Heart right ventricle (tissue), 16 donors: ENCODE results near the gene TLCD4. TPM values are rescaled to one million over a fixed set of nuclear protein-coding genes. Genes with fewer than 3 reads are reported as not detected.

Experiments used
- ATAC-seq, 8 donors: fragments of 200-7000 bp; cut with Tn5 transposase; one replicate each; pipeline ENCODE4 v1.9.1; 2020; ENCODE audit warnings: mild to moderate bottlenecking in 8 of 8, moderate library complexity in 8 of 8, moderate number of reproducible peaks in 1 of 8
- DNase-seq, 2 donors: peaks; one replicate each; pipeline ENCODE4 v3.0.0-alpha.2; 2020
- H3K27ac ChIP-seq, 10 donors: fragments of 200-600 bp; sonication (generic) in 2 of 10; one replicate each; pipeline versions ENCODE4 v1.5.0 to v1.8.0; 2020 to 2022; ENCODE audit warnings: mild to moderate bottlenecking in 3 of 10
- H3K27me3 ChIP-seq, 7 donors: fragments of 200-600 bp; one replicate each; pipeline ENCODE4 v1.8.0; 2021 to 2022; ENCODE audit warnings: mild to moderate bottlenecking in 2 of 7
- H3K36me3 ChIP-seq, 9 donors: fragments of 200-600 bp; sonication (generic) in 1 of 9; one replicate each; pipeline versions ENCODE4 v1.5.0 to v1.8.0; 2020 to 2022; ENCODE audit warnings: mild to moderate bottlenecking in 2 of 9
- H3K4me1 ChIP-seq, 9 donors: fragments of 200-600 bp; sonication (generic) in 1 of 9; one replicate each; pipeline versions ENCODE4 v1.5.0 to v1.8.0; 2020 to 2022; ENCODE audit warnings: mild to moderate bottlenecking in 4 of 9
- H3K4me3 ChIP-seq, 10 donors: fragments of 200-600 bp; sonication (generic) in 2 of 10; one replicate each; pipeline versions ENCODE4 v1.5.0 to v1.8.0; 2020 to 2022; ENCODE audit warnings: mild to moderate bottlenecking in 7 of 10, moderate library complexity in 2 of 10
- H3K9me3 ChIP-seq, 11 donors: fragments of 200-600 bp in 10 of 11; sonication (generic) in 2 of 11; one replicate each; pipeline versions ENCODE4 v1.5.0 to v1.8.0; 2013 to 2022; ENCODE audit warnings: mild to moderate bottlenecking in 2 of 11, control low read depth in 1 of 11, moderate library complexity in 1 of 11
- WGBS, 2 donors: extraction: QIAGEN DNeasy Blood & Tissue Kit; methylation state at CpG; one replicate each; pipeline ENCODE4 v1.1.7; 2013; ENCODE audit warnings: inconsistent platforms in 1 of 2; 5-methylcytosine and 5-hydroxymethylcytosine counted together
- intact Hi-C, 10 donors: fragments of 100-400 bp; cut with DNase I; formaldehyde crosslinking; loops; one replicate each; pipeline versions ENCODE4 v1.11.1 to v1.14.2; 2022
- polyA plus RNA-seq, 2 donors: library from polyadenylated mRNA; stranded (reverse); fragments of 200-250 nt; gene quantifications; one replicate each; pipeline ENCODE4 v1.2.3, GENCODE V29; 2013
- total RNA-seq, 10 donors: library from RNA; stranded (reverse); fragmentation: NEBNext Ultra II Directional in 3 of 10; extraction: Animal tissue kit (Norgen Biotek cat#: 25700) in 3 of 10; gene quantifications; one replicate each; pipeline versions ENCODE4 v1.2.1 to v1.2.4, GENCODE V29; 2021 to 2023
- TF ChIP-seq, protein P1 (sequence below), 9 donors: fragments of 200-600 bp; sonication (generic) in 2 of 9; IDR thresholded peaks; one replicate each; pipeline versions ENCODE4 v1.5.0 to v1.8.0; 2021 to 2022; ENCODE audit warnings: antibody characterized with exemption in 9 of 9, mild to moderate bottlenecking in 5 of 9, moderate library complexity in 1 of 9
- donor health status: Arrhythmogenic right ventricular cardiomyopathy.
- donor health status: ischemic (EF 13 %, LVEDD 7.1; RV severe dilation, severe dysfunction).
- donor health status: healthy with polysubstance abuse.
- donor health status: DM: no; HTN: yes; CAD: no.
- donor health status: DM: no; HTN: no; CAD: no.
- donor health status: ischemic (EF 25% LVEDD 6.9; RV normal size, moderate dysfunction).
- donor health status: ischemic (EF 25% LVEDD 5.7; RV mildly dilated, moderate dysfunction).
- donor health status: healthy.
- donor health status: DM: yes; HTN: yes; CAD: no.
- donor health status: Ischemic cardiomyopathy.
- donor health status: ischemic (EF 35%, LVEDD 5.7; RV mildly dilated, moderate dysfunction).
- donor health status: nonischemic (EF 11% LVEDD 7.7; RV severe dilation, severe dysfunction).
- donor health status: DM: yes; HTN: yes; CAD: no.
- donor health status: PGD.
- donor health status: ischemic (EF 29% LVEDD 5.4; RV normal size, mild dysfunction).
- donor health status: nonischemic (EF 23%, LVEDD 6.1; RV moderate dilation, normal function).

Gene TLCD4
- total and polyA plus RNA-seq, 12 donors, result 8.2 to 100 (median 63.6) TPM

DNA sequence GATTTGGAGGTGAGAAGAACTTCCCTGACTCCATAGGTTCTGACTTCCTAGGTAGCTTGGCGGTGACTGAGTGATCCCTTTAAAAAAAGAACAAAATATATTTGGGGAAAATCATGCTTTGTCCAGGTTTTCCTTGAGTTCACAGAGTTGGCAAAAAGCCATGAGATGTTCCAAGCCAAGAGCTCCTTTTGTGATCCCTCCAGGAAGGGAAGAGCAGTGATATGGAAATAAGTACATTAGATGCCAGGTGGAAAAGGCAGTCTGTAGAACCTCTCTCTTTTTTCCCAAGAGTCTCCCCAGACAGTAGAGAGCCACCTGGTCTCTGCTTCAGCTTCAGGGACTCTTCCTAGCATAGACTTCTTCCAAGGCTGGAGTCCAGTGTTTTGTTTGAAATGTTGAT is 10.2 kb downstream of the TLCD4 start:
- TF ChIP-seq, protein P1, sequence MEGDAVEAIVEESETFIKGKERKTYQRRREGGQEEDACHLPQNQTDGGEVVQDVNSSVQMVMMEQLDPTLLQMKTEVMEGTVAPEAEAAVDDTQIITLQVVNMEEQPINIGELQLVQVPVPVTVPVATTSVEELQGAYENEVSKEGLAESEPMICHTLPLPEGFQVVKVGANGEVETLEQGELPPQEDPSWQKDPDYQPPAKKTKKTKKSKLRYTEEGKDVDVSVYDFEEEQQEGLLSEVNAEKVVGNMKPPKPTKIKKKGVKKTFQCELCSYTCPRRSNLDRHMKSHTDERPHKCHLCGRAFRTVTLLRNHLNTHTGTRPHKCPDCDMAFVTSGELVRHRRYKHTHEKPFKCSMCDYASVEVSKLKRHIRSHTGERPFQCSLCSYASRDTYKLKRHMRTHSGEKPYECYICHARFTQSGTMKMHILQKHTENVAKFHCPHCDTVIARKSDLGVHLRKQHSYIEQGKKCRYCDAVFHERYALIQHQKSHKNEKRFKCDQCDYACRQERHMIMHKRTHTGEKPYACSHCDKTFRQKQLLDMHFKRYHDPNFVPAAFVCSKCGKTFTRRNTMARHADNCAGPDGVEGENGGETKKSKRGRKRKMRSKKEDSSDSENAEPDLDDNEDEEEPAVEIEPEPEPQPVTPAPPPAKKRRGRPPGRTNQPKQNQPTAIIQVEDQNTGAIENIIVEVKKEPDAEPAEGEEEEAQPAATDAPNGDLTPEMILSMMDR (IDR thresholded peaks at IDR 0.05), result no peak
- DNase-seq, result no peak
- Histone ChIP-seq H3K9me3 (no peaks in the 10 kb centered on the region), H3K27me3 (no peaks in the 10 kb centered on the region), H3K4me3 (no peak overlapping the region), H3K36me3 (no peaks in the 10 kb centered on the region), H3K4me1 (peaks cover 0 to 17% (median 0%) of the 10 kb centered on the region in 9 donors), H3K27ac (no peak overlapping the region)
- no peak for ATAC-seq
- 81 to 93% methylated on average over 1 of the region's 1 CpG for WGBS, 2 donors
- intact Hi-C loops, result no loop called here

DNA sequence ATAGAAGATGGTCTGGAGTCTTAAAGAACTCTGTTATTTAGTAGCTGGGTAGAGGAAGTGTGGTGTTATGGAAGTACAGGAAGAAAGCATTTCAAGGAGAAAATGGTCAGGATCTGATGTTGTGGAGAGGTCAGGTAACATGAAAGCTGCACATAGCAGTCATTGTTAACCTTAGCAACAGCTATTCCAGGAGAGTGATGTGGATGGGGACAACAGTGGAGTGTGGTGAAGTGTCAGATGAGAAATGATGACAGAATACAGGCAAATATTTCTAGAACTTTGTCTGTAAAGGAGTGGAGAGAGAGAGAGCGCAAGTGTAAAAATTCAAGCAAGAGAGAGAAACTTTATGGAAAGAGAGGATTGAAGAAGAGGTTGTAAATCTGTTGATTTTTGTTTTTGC is 15.6 kb downstream of the TLCD4 start:
- WGBS, 2 donors, result 70 to 76% methylated on average over 1 of the region's 1 CpG
- Histone ChIP-seq H3K4me1 (peaks cover 0 to 16% (median 0%) of the 10 kb centered on the region in 9 donors), H3K36me3 (no peaks in the 10 kb centered on the region), H3K27ac (peak overlapping the region in 3 of 10 donors; percentile 4 to 41 (median 39)), H3K27me3 (no peaks in the 10 kb centered on the region), H3K4me3 (no peak overlapping the region), H3K9me3 (no peaks in the 10 kb centered on the region)
- TF ChIP-seq, protein P1 (IDR thresholded peaks at IDR 0.05), result no peak
- DNase-seq (no peak), ATAC-seq (peak in 5 of 8 donors; percentile 31 to 69 (median 41))
- intact Hi-C loops, result no loop called here

DNA sequence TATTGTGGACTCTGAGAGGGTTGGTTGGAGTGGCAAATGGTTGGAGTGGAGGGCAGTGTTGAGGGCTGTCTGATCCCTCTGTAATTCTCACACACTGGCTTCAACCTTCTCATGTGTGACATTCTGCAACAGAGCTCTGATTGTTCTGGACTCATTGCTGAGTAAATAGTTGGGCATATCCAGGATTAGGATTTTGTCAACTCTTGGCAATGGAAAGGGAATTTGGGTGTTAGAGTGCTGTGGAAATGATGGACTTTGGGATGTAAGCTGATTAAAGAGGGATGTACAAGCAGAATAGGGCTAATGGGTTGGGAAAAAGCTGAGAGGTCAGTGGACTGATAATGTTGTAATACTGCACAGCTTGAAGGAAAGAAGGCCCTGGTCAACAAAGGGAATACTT is 16.5 kb downstream of the TLCD4 start:
- H3K4me1 ChIP-seq, result peaks cover 0 to 16% (median 0%) of the 10 kb centered on the region in 9 donors
- DNase-seq (no peak), ATAC-seq (no peak)
- H3K27ac ChIP-seq, result no peak overlapping the region
- no peaks in the 10 kb centered on the region for H3K9me3 ChIP-seq
- intact Hi-C loops, result no loop called here
- no peaks in the 10 kb centered on the region for H3K27me3 ChIP-seq
- no peak overlapping the region for H3K4me3 ChIP-seq
- H3K36me3 ChIP-seq, result peaks cover 0 to 7% (median 0%) of the 10 kb centered on the region in 9 donors
- TF ChIP-seq, protein P1 (IDR thresholded peaks at IDR 0.05), result no peak

DNA sequence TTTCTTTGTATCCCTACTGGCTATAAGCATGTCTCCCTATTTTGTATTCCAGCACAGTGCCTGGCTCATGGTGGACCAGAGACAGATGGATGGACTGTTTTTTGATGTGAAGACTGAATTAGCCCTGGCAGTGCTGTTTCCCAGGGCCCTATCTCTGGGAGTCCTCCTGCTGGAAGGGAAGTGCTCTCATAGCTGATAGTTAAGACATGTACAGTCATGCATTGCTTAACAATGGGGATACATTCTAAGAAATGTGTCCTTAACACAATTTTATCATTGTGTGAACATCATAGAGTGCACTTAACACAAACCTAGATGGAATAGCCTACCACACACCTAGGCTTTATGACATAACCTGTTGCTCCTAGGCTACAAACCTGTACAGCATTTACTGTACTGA is 21.1 kb downstream of the TLCD4 start:
- Histone ChIP-seq H3K27me3 (no peaks in the 10 kb centered on the region), H3K9me3 (no peaks in the 10 kb centered on the region), H3K27ac (no peak overlapping the region), H3K36me3 (peaks cover 0 to 8% (median 0%) of the 10 kb centered on the region in 9 donors), H3K4me1 (peaks cover 0 to 7% (median 0%) of the 10 kb centered on the region in 9 donors), H3K4me3 (no peak overlapping the region)
- intact Hi-C loops, result no loop called here
- ATAC-seq (no peak), DNase-seq (no peak)
- TF ChIP-seq, protein P1 (IDR thresholded peaks at IDR 0.05), result no peak
